ENCODE measurements around the gene TMEM135.

TMEM135 gene

GRCh38 chr11:87020336-87020735 lies 17.4 kb upstream of the TMEM135 start:
- TF ChIP-seq EP300 (IDR thresholded peaks at IDR 0.05; ENCODE audit: borderline replicate concordance) (no peak), EGR1 (IDR thresholded peaks at IDR 0.05) (no peak), NFIC (IDR thresholded peaks at IDR 0.05) (no peak), TEAD4 (IDR thresholded peaks at IDR 0.05) (no peak), CEBPB (IDR thresholded peaks at IDR 0.05) (no peak), CREB1 (IDR thresholded peaks at IDR 0.05; ENCODE audit: low read depth) (no peak), TAF1 (IDR thresholded peaks at IDR 0.05; ENCODE audit: low read depth) (no peak), FOXM1 (IDR thresholded peaks at IDR 0.05; ENCODE audit: borderline replicate concordance, low read depth) (no peak), ZBTB7A (IDR thresholded peaks at IDR 0.05; ENCODE audit: low read depth) (no peak), USF1 (IDR thresholded peaks at IDR 0.05) (no peak), MAX (IDR thresholded peaks at IDR 0.05) (no peak), TCF12 (IDR thresholded peaks at IDR 0.05; ENCODE audit: low read depth) (no peak)

GRCh38 chr11:87020764-87021365 lies 16.9 kb upstream of the TMEM135 start:
- TF ChIP-seq MAX (IDR thresholded peaks at IDR 0.05) (no peak), TAF1 (IDR thresholded peaks at IDR 0.05; ENCODE audit: low read depth) (no peak), EGR1 (IDR thresholded peaks at IDR 0.05) (no peak), CREB1 (IDR thresholded peaks at IDR 0.05; ENCODE audit: low read depth) (no peak), RAD21 (IDR thresholded peaks at IDR 0.05; ENCODE audit: low read depth) (no peak), TCF12 (IDR thresholded peaks at IDR 0.05; ENCODE audit: low read depth) (no peak), TEAD4 (IDR thresholded peaks at IDR 0.05) (no peak), USF1 (IDR thresholded peaks at IDR 0.05) (no peak), REST (IDR thresholded peaks at IDR 0.05; ENCODE audit: low read depth) (no peak), FOXM1 (IDR thresholded peaks at IDR 0.05; ENCODE audit: borderline replicate concordance, low read depth) (no peak), CEBPB (IDR thresholded peaks at IDR 0.05) (no peak), YY1 (IDR thresholded peaks at IDR 0.05; ENCODE audit: low read depth) (no peak), ZBTB7A (IDR thresholded peaks at IDR 0.05; ENCODE audit: low read depth) (no peak), EP300 (IDR thresholded peaks at IDR 0.05; ENCODE audit: borderline replicate concordance) (no peak), NFIC (IDR thresholded peaks at IDR 0.05) (no peak)

- no peak for TF ChIP-seq NFIC (IDR thresholded peaks at IDR 0.05)
- TF ChIP-seq EGR1 (IDR thresholded peaks at IDR 0.05): no peak
- TF ChIP-seq TCF12 (IDR thresholded peaks at IDR 0.05; ENCODE audit: low read depth): no peak
- TF ChIP-seq REST (IDR thresholded peaks at IDR 0.05; ENCODE audit: low read depth): no peak
- TF ChIP-seq TAF1 (IDR thresholded peaks at IDR 0.05; ENCODE audit: low read depth): no peak
- no peak for TF ChIP-seq TEAD4 (IDR thresholded peaks at IDR 0.05)
- TF ChIP-seq YY1 (IDR thresholded peaks at IDR 0.05; ENCODE audit: low read depth): no peak
- no peak for TF ChIP-seq RAD21 (IDR thresholded peaks at IDR 0.05; ENCODE audit: low read depth)
- no peak for TF ChIP-seq ZBTB7A (IDR thresholded peaks at IDR 0.05; ENCODE audit: low read depth)
- no peak for TF ChIP-seq CREB1 (IDR thresholded peaks at IDR 0.05; ENCODE audit: low read depth)
Measured at GRCh38 chr11:87022254-87022653, 15.5 kb upstream of the TMEM135 start.

- TF ChIP-seq EGR1 (IDR thresholded peaks at IDR 0.05) (no peak), NFIC (IDR thresholded peaks at IDR 0.05) (no peak), TCF12 (IDR thresholded peaks at IDR 0.05; ENCODE audit: low read depth) (no peak), MAX (IDR thresholded peaks at IDR 0.05) (no peak), REST (IDR thresholded peaks at IDR 0.05; ENCODE audit: low read depth) (no peak), FOXM1 (IDR thresholded peaks at IDR 0.05; ENCODE audit: borderline replicate concordance, low read depth) (no peak), CREB1 (IDR thresholded peaks at IDR 0.05; ENCODE audit: low read depth) (no peak)
Measured at GRCh38 chr11:87022738-87023137, 15.0 kb upstream of the TMEM135 start.
